ENCODE results near the gene PPM1K. TPM values are rescaled to one million over a fixed set of nuclear protein-coding genes. Genes with fewer than 3 reads are reported as not detected.

Gene PPM1K
- total and polyA plus RNA-seq, 2 donors (not counting 1 experiment from before 2014, with no cell fraction given) = 80.2 to 145 TPM

- ChIA-PET CTCF (interaction anchor here (1.4 kb wide), 1 partner anchor 25 kb away, joined by 3 read pairs; no protein-coding TSS in a partner anchor), POLR2A (no interaction called here)
- 93% methylated on average over 13 of the region's 13 CpGs for WGBS (ENCODE audit: insufficient coverage)
- Histone ChIP-seq H3K4me2 (replicated peaks; ENCODE audit: low read depth, low read length, poor library complexity, severe bottlenecking) (no peak overlapping the region), H3K9me3 (ENCODE audit: control extremely low read depth in 1 of 3, control insufficient read depth in 2 of 3, insufficient read depth in 1 of 3, low read length in 2 of 3) (no peaks in the 10 kb centered on the region), H4K20me1 (ENCODE audit: control insufficient read depth, insufficient read depth, low read length, poor library complexity, severe bottlenecking) (no peaks in the 10 kb centered on the region), H3K4me3 (ENCODE audit: control extremely low read depth in 1 of 5, extremely low read depth in 1 of 5, insufficient read depth in 1 of 5, low read depth in 2 of 5, low read length in 4 of 5) (no peak overlapping the region), H2AFZ (ENCODE audit: insufficient read depth, low read depth, low read length, poor library complexity, severe bottlenecking) (no peak overlapping the region), H3K79me2 (ENCODE audit: control insufficient read depth, insufficient read depth, low read length) (no peaks in the 10 kb centered on the region), H3K27ac (ENCODE audit: low read length in 2 of 2) (no peak overlapping the region), H3K9ac (ENCODE audit: low read length) (no peak overlapping the region), H3K27me3 (replicated peaks in 1 of 4; ENCODE audit: control extremely low read depth in 1 of 4, control insufficient read depth in 3 of 4, insufficient read depth in 4 of 4, low read length in 3 of 4) (no peaks in the 10 kb centered on the region), H3K4me1 (ENCODE audit: control insufficient read depth in 2 of 2, insufficient read depth in 2 of 2, low read length in 2 of 2) (peaks cover 9% of the 10 kb centered on the region in 2 donors), H3K36me3 (replicated peaks in 1 of 2; ENCODE audit: control extremely low read depth in 1 of 2, control insufficient read depth in 1 of 2, extremely low read depth in 1 of 2, insufficient read depth in 2 of 2, low read length in 1 of 2) (no peaks in the 10 kb centered on the region)
- Mint-ChIP-seq H3K4me3 (no peak overlapping the region), H3K9me3 (ENCODE audit: insufficient read depth) (no peaks in the 10 kb centered on the region), H3K27ac (no peak overlapping the region), H3K4me1 (peaks cover 13% of the 10 kb centered on the region), H3K27me3 (no peaks in the 10 kb centered on the region)
- TF ChIP-seq CTCF (IDR thresholded peaks at IDR 0.05) (no peak), EZH2 (IDR thresholded peaks at IDR 0.05; ENCODE audit: borderline replicate concordance, insufficient read depth, low read depth, low read length, poor library complexity, severe bottlenecking) (no peak)
- DNase-seq = no peak
- ATAC-seq (ENCODE audit: low read depth) = no peak
- intact Hi-C loops (cut with micrococcal nuclease) = loop anchor here (5.0 kb wide), 1 partner anchor 33 kb away; no protein-coding TSS in a partner anchor
These were observed 40.3 kb downstream of the PPM1K start for GRCh38 chr4:88244056-88244455.

GRCh38 chr4:88242144-88242543, 42.2 kb downstream of the PPM1K start:
- Histone ChIP-seq H3K4me1 (ENCODE audit: control insufficient read depth in 2 of 2, insufficient read depth in 2 of 2, low read length in 2 of 2) (peaks cover 9% of the 10 kb centered on the region in 2 donors), H3K27ac (ENCODE audit: low read length in 2 of 2) (no peak overlapping the region), H3K4me2 (replicated peaks; ENCODE audit: low read depth, low read length, poor library complexity, severe bottlenecking) (no peak overlapping the region), H2AFZ (ENCODE audit: insufficient read depth, low read depth, low read length, poor library complexity, severe bottlenecking) (no peak overlapping the region), H3K79me2 (ENCODE audit: control insufficient read depth, insufficient read depth, low read length) (no peaks in the 10 kb centered on the region), H3K4me3 (ENCODE audit: control extremely low read depth in 1 of 5, extremely low read depth in 1 of 5, insufficient read depth in 1 of 5, low read depth in 2 of 5, low read length in 4 of 5) (no peak overlapping the region), H3K36me3 (replicated peaks in 1 of 2; ENCODE audit: control extremely low read depth in 1 of 2, control insufficient read depth in 1 of 2, extremely low read depth in 1 of 2, insufficient read depth in 2 of 2, low read length in 1 of 2) (no peaks in the 10 kb centered on the region), H3K9ac (ENCODE audit: low read length) (no peak overlapping the region), H3K9me3 (ENCODE audit: control extremely low read depth in 1 of 3, control insufficient read depth in 2 of 3, insufficient read depth in 1 of 3, low read length in 2 of 3) (no peaks in the 10 kb centered on the region), H4K20me1 (ENCODE audit: control insufficient read depth, insufficient read depth, low read length, poor library complexity, severe bottlenecking) (no peaks in the 10 kb centered on the region), H3K27me3 (replicated peaks in 1 of 4; ENCODE audit: control extremely low read depth in 1 of 4, control insufficient read depth in 3 of 4, insufficient read depth in 4 of 4, low read length in 3 of 4) (no peaks in the 10 kb centered on the region)
- Mint-ChIP-seq H3K27ac (no peak overlapping the region), H3K4me1 (peaks cover 13% of the 10 kb centered on the region), H3K27me3 (no peaks in the 10 kb centered on the region), H3K9me3 (ENCODE audit: insufficient read depth) (peaks cover 3% of the 10 kb centered on the region), H3K4me3 (no peak overlapping the region)
- TF ChIP-seq EZH2 (IDR thresholded peaks at IDR 0.05; ENCODE audit: borderline replicate concordance, insufficient read depth, low read depth, low read length, poor library complexity, severe bottlenecking) (no peak), CTCF (IDR thresholded peaks at IDR 0.05) (no peak)
- no peak for DNase-seq
- intact Hi-C loops (cut with micrococcal nuclease) = loop anchor here (5.0 kb wide), 1 partner anchor 35 kb away; no protein-coding TSS in a partner anchor
- WGBS (ENCODE audit: insufficient coverage) = no CpG with 5 or more reads among the region's 1 CpG
- ATAC-seq (ENCODE audit: low read depth) = no peak
- CTCF ChIA-PET = interaction anchor here (1.0 to 1.3 kb wide), 2 partner anchors 32 to 273 kb away, joined by 3 to 6 read pairs; no protein-coding TSS in a partner anchor
- POLR2A ChIA-PET = no interaction called here

Data from B cell (primary cell).